HL-60 (cell line): ENCODE results near the gene BCL11B.

Source experiments
- CTCF ChIP-seq: IDR thresholded peaks from one replicate; pipeline ENCODE4 v1.5.1; 2011; ENCODE audit warnings: low read length, control low read depth, inconsistent platforms; ENCODE audit not compliant: insufficient read depth
- GABPA ChIP-seq: IDR thresholded peaks from 2 replicates; pipeline ENCODE4 v1.6.1; 2012; ENCODE audit warnings: low read depth
- POLR2AphosphoS5 ChIP-seq: IDR thresholded peaks from 2 replicates; pipeline ENCODE4 v1.6.1; 2012; ENCODE audit warnings: low read depth

DNA sequence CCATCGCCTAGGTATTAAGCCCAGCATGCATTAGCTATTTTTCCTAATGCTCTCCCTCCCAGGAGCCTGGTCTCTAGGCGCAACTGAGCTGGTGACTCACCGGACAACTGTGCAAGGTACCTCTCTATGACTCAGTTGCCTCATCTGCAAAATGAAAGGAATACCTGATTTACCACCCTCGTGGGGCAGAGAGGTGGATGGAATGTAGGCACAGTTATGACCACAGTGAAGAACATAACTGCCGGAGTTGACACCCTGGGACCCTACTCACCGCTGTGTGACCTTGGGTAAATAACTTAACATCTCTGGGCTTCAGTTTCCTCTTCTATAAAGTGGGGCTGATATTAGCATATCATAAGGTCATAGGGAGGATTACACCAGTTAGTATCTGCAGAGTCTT lies 22.6 kb downstream of the BCL11B start:
- TF ChIP-seq CTCF = no peak
- TF ChIP-seq GABPA = no peak
- TF ChIP-seq POLR2AphosphoS5 = no peak
